GM23248 (cell line): ENCODE measurements around the gene CACNA1C. TPM values are rescaled to one million over a fixed set of nuclear protein-coding genes. Genes with fewer than 3 reads are reported as not detected.
A peak's percentile ranks its signal among the peaks of the same experiment; 100 is the strongest.
"Not testable (repeated sequence)": the region's sequence is repeated elsewhere in the genome, so short reads cannot be mapped to it uniquely, and the experiment has no call there.

Experiments used
- DNase-seq: peaks from one replicate; pipeline ENCODE4 v3.0.0-alpha.2; 2015
- H2AFZ ChIP-seq: fragments of 200-600 bp; sonication (generic); 2 replicates; pipeline ENCODE4 v1.6.1; 2016; ENCODE audit warnings: antibody characterized with exemption
- H3F3A ChIP-seq: fragments of 200-600 bp; sonication (generic); 2 replicates; pipeline ENCODE4 v1.6.1; 2016; ENCODE audit warnings: mild to moderate bottlenecking, antibody characterized with exemption, mixed run types; ENCODE audit not compliant: insufficient read depth
- H3K27ac ChIP-seq: fragments of 200-600 bp; sonication (generic); 2 replicates; pipeline ENCODE4 v1.5.1; 2016; ENCODE audit warnings: mild to moderate bottlenecking
- H3K27me3 ChIP-seq: fragments of 200-600 bp; sonication (generic); replicated peaks from 2 replicates; pipeline ENCODE4 v1.6.1; 2016; ENCODE audit warnings: mild to moderate bottlenecking; ENCODE audit not compliant: insufficient read depth
- H3K36me3 ChIP-seq: fragments of 200-600 bp; sonication (generic); 2 replicates; pipeline ENCODE4 v1.6.1; 2016; ENCODE audit warnings: low read depth, mild to moderate bottlenecking
- H3K4me1 ChIP-seq: fragments of 200-600 bp; sonication (generic); 2 replicates; pipeline ENCODE4 v1.6.1; 2016; ENCODE audit warnings: mild to moderate bottlenecking; ENCODE audit not compliant: insufficient read depth
- H3K4me2 ChIP-seq: fragments of 200-600 bp; sonication (generic); one replicate; pipeline ENCODE4 v1.6.1; 2016; ENCODE audit warnings: mild to moderate bottlenecking; ENCODE audit not compliant: unreplicated experiment
- H3K4me3 ChIP-seq: fragments of 200-600 bp; sonication (generic); 2 replicates; pipeline ENCODE4 v1.5.1; 2016; ENCODE audit warnings: mild to moderate bottlenecking
- H3K79me2 ChIP-seq: fragments of 200-600 bp; sonication (generic); 2 replicates; pipeline ENCODE4 v1.6.1; 2016; ENCODE audit warnings: mild to moderate bottlenecking; ENCODE audit not compliant: insufficient read depth
- H3K9ac ChIP-seq: fragments of 200-600 bp; sonication (generic); 2 replicates; pipeline ENCODE4 v1.6.1; 2016; ENCODE audit warnings: mild to moderate bottlenecking
- H3K9me2 ChIP-seq: fragments of 200-600 bp; sonication (generic); 2 replicates; pipeline ENCODE4 v1.6.1; 2016; ENCODE audit warnings: mixed run types, mild to moderate bottlenecking, moderate library complexity; ENCODE audit not compliant: insufficient read depth
- H3K9me3 ChIP-seq: fragments of 200-600 bp; sonication (generic); one replicate; pipeline ENCODE4 v1.6.1; 2017; ENCODE audit warnings: low read depth
- H4K20me1 ChIP-seq: fragments of 200-600 bp; sonication (generic); 2 replicates; pipeline ENCODE4 v1.6.0; 2016; ENCODE audit not compliant: insufficient read depth
- EZH2 ChIP-seq: fragments of 200-600 bp; sonication (generic); IDR thresholded peaks from 2 replicates; pipeline ENCODE4 v1.6.1; 2018; ENCODE audit warnings: antibody characterized with exemption, mild to moderate bottlenecking; ENCODE audit not compliant: insufficient read depth, poor library complexity, severe bottlenecking
- EZH2phosphoT487 ChIP-seq: fragments of 200-600 bp; sonication (generic); IDR thresholded peaks from 2 replicates; pipeline ENCODE4 v1.6.1; 2018; ENCODE audit warnings: antibody characterized with exemption, moderate library complexity, mild to moderate bottlenecking, low read depth; ENCODE audit not compliant: insufficient read depth
- WGBS, 2 experiments: methylation state at CpG; one replicate each; pipeline ENCODE4 v1.1.6; 2015 to 2017; ENCODE audit warnings: low lambda C conversion rate in 2 of 2, low coverage in 1 of 2; ENCODE audit errors: missing lambda C conversion rate in 2 of 2; 5-methylcytosine and 5-hydroxymethylcytosine counted together
- in situ Hi-C: fragments of 300-500 bp; cut with MboI; formaldehyde crosslinking; loops from 2 replicates; pipeline ENCODE4 v1.15.0; 2020
- polyA plus RNA-seq: library from polyadenylated mRNA; unstranded; fragments of >200 nt; fragmentation: Nextera tagmentation; extraction: Ambion mirVana; gene quantifications from 2 replicates; pipeline ENCODE4 v1.2.1, GENCODE V29; 2016
- total RNA-seq: library from RNA; depleted of rRNA; stranded (reverse); fragments of >200 nt; shearing (Covaris generic); gene quantifications from 2 replicates; pipeline ENCODE4 v1.2.3, GENCODE V29; 2014

Gene CACNA1C
- total and polyA plus RNA-seq, 2 experiments from 2014 or later, result 4.9 to 11.5 TPM

DNA sequence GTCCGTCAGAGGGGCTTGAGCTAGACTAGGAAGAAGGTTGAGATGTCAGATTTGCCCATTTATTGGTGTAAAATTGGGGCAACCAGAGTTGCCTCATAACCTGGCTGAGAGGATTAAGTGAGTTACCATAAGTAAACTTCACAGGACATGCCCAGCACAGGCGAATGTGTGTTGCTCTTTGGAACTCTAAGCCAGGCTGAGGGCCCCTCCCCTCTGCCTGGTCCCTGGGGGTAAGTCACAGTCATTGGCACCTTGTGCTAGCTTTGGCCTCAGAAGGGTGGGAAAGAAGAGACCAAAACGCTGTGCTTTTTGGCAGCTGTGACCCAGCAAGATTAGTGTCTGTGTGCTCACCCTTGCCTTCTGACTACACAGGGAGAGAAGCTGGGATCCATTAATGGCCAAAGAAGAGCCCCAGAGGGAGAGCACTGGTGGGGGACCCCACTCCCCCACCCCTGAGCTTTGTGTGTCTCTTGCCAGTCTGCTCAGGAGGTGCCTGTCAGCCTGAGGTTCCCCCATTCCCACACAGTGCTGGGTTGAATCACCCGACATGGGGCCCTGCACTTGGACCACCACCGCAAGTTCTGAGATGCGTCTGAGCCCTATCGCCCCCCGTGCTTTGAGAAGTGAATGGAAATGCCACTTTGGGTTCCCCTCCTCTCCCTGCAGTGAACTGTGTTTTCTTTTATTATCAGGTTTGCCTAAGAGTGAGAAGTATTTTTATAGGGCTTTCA lies 74.1 kb downstream of the CACNA1C start:
- Histone ChIP-seq H3K4me2 (no peak overlapping the region), H3K27me3 (no peaks in the 10 kb centered on the region), H3K27ac (no peak overlapping the region), H3K9me2 (no peaks in the 10 kb centered on the region), H3K9ac (no peak overlapping the region), H3F3A (peaks cover 25% of the 10 kb centered on the region), H3K4me1 (peaks cover 18% of the 10 kb centered on the region), H3K9me3 (no peaks in the 10 kb centered on the region), H2AFZ (no peak overlapping the region), H3K36me3 (peaks cover 3% of the 10 kb centered on the region; the same call in 1 of the 2 replicates), H3K4me3 (no peak overlapping the region), H4K20me1 (no peaks in the 10 kb centered on the region), H3K79me2 (peaks cover 31% of the 10 kb centered on the region; the same call in 1 of the 2 replicates)
- in situ Hi-C loops, result no loop called here
- WGBS, 2 experiments, result 79 to 88% methylated on average over 8 of the region's 8 CpGs
- TF ChIP-seq EZH2phosphoT487, result no peak
- no peak for TF ChIP-seq EZH2
- no peak for DNase-seq

DNA sequence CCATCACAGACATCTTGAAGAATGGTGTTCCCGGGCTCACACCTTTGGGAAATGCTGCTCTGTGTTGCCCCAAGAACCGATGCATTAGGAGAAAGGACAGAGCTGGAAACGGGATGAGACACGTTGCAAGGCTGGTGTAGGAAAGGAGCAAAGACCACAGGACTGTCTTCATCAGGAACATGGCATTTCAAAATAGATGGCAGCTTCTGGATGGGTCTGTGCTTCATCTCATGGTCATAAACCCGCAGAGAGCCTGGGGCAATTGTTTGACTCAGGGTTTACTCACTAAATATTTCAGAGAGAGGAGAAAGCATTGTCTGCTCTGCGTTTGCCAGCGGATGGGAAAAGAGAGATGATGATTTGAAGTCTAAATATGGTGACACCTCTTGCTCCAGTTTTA lies 76.3 kb downstream of the CACNA1C start:
- Histone ChIP-seq H3K9me2 (no peaks in the 10 kb centered on the region), H3K4me3 (peak overlapping the region; percentile 10; the same call in 1 of the 2 replicates), H3K27me3 (no peaks in the 10 kb centered on the region), H3K9me3 (no peaks in the 10 kb centered on the region), H3F3A (peaks cover 25% of the 10 kb centered on the region), H3K4me1 (peaks cover 18% of the 10 kb centered on the region), H3K4me2 (peak overlapping the region; percentile 53), H3K27ac (peak overlapping the region; percentile 88), H3K9ac (peak overlapping the region; percentile 64), H3K36me3 (peaks cover 3% of the 10 kb centered on the region; the same call in 1 of the 2 replicates), H4K20me1 (no peaks in the 10 kb centered on the region), H2AFZ (no peak overlapping the region), H3K79me2 (peaks cover 22% of the 10 kb centered on the region; the same call in 1 of the 2 replicates)
- peak; percentile 97 for DNase-seq
- TF ChIP-seq EZH2phosphoT487 (no peak), EZH2 (no peak)
- WGBS, 2 experiments, result 8 to 11% methylated on average over 7 of the region's 7 CpGs
- in situ Hi-C loops, result no loop called here

DNA sequence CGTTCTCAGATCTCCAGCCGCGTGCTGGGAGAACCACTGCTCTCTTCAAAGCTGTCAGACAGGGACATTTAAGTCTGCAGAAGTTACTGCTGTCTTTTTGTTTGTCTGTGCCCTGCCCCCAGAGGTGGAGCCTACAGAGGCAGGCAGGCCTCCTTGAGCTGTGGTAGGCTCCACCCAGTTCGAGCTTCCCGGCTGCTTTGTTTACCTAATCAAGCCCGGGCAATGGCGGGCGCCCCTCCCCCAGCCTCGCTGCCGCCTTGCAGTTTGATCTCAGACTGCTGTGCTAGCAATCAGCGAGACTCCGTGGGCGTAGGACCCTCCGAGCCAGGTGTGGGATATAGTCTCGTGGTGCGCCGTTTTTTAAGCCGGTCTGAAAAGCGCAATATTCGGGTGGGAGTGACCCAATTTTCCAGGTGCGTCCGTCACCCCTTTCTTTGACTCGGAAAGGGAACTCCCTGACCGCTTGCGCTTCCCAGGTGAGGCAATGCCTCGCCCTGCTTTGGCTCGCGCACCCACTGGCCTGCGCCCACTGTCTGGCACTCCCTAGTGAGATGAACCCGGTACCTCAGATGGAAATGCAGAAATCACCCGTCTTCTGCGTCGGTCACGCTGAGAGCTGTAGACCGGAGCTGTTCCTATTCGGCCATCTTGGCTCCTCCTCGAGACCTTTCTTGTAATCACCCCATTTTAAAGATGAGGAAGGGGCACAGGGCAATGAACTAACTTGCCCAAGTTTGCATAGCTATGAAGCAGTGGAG lies 83.1 kb downstream of the CACNA1C start:
- H3K9me3 ChIP-seq, H3K4me3 ChIP-seq, H2AFZ ChIP-seq, H4K20me1 ChIP-seq, DNase-seq, H3K9ac ChIP-seq, H3K27me3 ChIP-seq, H3F3A ChIP-seq, in situ Hi-C loops, H3K4me2 ChIP-seq, H3K4me1 ChIP-seq, H3K9me2 ChIP-seq, H3K36me3 ChIP-seq, H3K27ac ChIP-seq: not testable (repeated sequence)
- H3K79me2 ChIP-seq, result peaks cover 40% of the 10 kb centered on the region
- 73 to 79% methylated on average over 30 to 32 of the region's 37 CpGs for WGBS, 2 experiments

DNA sequence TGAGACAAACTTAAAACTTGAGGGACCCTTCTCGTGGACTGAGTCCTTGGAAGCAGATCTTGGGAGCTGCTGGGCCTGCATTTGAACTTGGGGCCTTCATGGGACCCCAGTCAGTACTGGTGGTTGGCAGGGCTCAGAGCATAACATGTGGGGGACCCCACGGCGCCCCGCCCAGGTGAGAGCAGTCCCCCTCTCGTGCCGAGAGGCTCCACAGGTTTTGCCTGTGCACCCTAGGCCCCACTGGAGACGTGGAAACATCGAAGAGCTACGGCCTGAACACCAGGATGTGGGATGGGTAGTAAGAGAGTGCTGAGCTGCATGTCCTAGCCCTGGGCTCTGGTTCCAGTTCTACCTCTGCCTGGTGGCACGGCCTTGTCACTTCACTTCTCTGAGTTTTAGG lies 84.1 kb downstream of the CACNA1C start:
- Histone ChIP-seq H3K9me2 (no peaks in the 10 kb centered on the region), H4K20me1 (no peaks in the 10 kb centered on the region), H3K27me3 (no peaks in the 10 kb centered on the region), H3K79me2 (peaks cover 48% of the 10 kb centered on the region), H3K4me2 (no peak overlapping the region), H3K4me3 (no peak overlapping the region), H3K27ac (no peak overlapping the region), H3K9ac (no peak overlapping the region), H2AFZ (no peak overlapping the region), H3F3A (no peaks in the 10 kb centered on the region), H3K36me3 (no peaks in the 10 kb centered on the region), H3K9me3 (no peaks in the 10 kb centered on the region), H3K4me1 (peaks cover 6% of the 10 kb centered on the region; the same call in 1 of the 2 replicates)
- 94 to 99% methylated on average over 10 of the region's 10 CpGs for WGBS, 2 experiments
- in situ Hi-C loops, result no loop called here
- DNase-seq, result no peak
- no peak for TF ChIP-seq EZH2phosphoT487
- no peak for TF ChIP-seq EZH2
